Keratinocyte (primary cell): ENCODE data around the gene ATE1. TPM values are rescaled to one million over a fixed set of nuclear protein-coding genes. Genes with fewer than 3 reads are reported as not detected.

ENCODE experiments used
- DNase-seq: peaks from one replicate; pipeline ENCODE4 v3.0.0-alpha.2; 2011; ENCODE audit warnings: low read depth, missing footprints, low spot score
- FAIRE-seq: peaks from 2 replicates; lab custom pipeline; 2011; peaks lifted over from hg19 to GRCh38; lab: Jason Lieb, UNC
- H2AFZ ChIP-seq: 2 replicates; pipeline ENCODE4 v1.6.0; 2012; ENCODE audit warnings: low read length, control low read depth, inconsistent platforms; ENCODE audit not compliant: control insufficient read depth
- H3K27ac ChIP-seq: 2 replicates; pipeline ENCODE4 v1.5.1; 2011; ENCODE audit warnings: low read length; ENCODE audit not compliant: control insufficient read depth, insufficient read depth
- H3K27me3 ChIP-seq: 3 replicates; pipeline ENCODE4 v1.6.0; 2011; ENCODE audit warnings: low read length; ENCODE audit not compliant: control insufficient read depth, insufficient read depth; ENCODE audit errors: extremely low read depth
- H3K36me3 ChIP-seq, 2 experiments: 2 replicates in 1 of 2; 3 replicates in 1 of 2; pipeline ENCODE4 v1.5.1; 2011; ENCODE audit warnings: low read length in 2 of 2, mild to moderate bottlenecking in 1 of 2; ENCODE audit not compliant: control insufficient read depth in 2 of 2, insufficient read depth in 2 of 2; ENCODE audit errors: extremely low read depth in 1 of 2
- H3K4me1 ChIP-seq: 3 replicates; pipeline ENCODE4 v1.5.1; 2011; ENCODE audit warnings: low read length; ENCODE audit not compliant: control insufficient read depth, insufficient read depth; ENCODE audit errors: extremely low read depth
- H3K4me2 ChIP-seq: 3 replicates; pipeline ENCODE4 v1.6.0; 2011; ENCODE audit warnings: low read depth, low read length; ENCODE audit not compliant: control insufficient read depth, insufficient read depth; ENCODE audit errors: extremely low read depth
- H3K4me3 ChIP-seq, 3 experiments: fragments of 200-600 bp in 1 of 3; sonication (generic) in 1 of 3; 2 replicates in 2 of 3; 3 replicates in 1 of 3; pipeline ENCODE4 v1.5.1; 2011 to 2016; ENCODE audit warnings: low read length in 3 of 3, mild to moderate bottlenecking in 3 of 3, control low read depth in 2 of 3, inconsistent platforms in 1 of 3, low read depth in 1 of 3, mixed read lengths in 1 of 3, mixed run types in 1 of 3, moderate library complexity in 1 of 3; ENCODE audit not compliant: control insufficient read depth in 2 of 3, insufficient read depth in 2 of 3; ENCODE audit errors: extremely low read depth in 1 of 3
- H3K79me2 ChIP-seq: 2 replicates; pipeline ENCODE4 v1.6.0; 2012; ENCODE audit warnings: low read length; ENCODE audit not compliant: control insufficient read depth, insufficient read depth
- H3K9ac ChIP-seq: 3 replicates; pipeline ENCODE4 v1.6.0; 2011; ENCODE audit warnings: low read length; ENCODE audit not compliant: control insufficient read depth, insufficient read depth; ENCODE audit errors: extremely low read depth
- H3K9me1 ChIP-seq: 3 replicates; pipeline ENCODE4 v1.6.0; 2011; ENCODE audit warnings: low read length; ENCODE audit not compliant: control insufficient read depth, insufficient read depth; ENCODE audit errors: extremely low read depth
- H3K9me3 ChIP-seq: 2 replicates; pipeline ENCODE4 v1.5.1; 2012; ENCODE audit warnings: low read depth, low read length; ENCODE audit not compliant: control insufficient read depth
- H4K20me1 ChIP-seq: 3 replicates; pipeline ENCODE4 v1.6.0; 2011; ENCODE audit warnings: low read length; ENCODE audit not compliant: control insufficient read depth, insufficient read depth; ENCODE audit errors: extremely low read depth
- EZH2 ChIP-seq: IDR thresholded peaks from one replicate; pipeline ENCODE4 v1.6.1; 2012; ENCODE audit warnings: inconsistent platforms, mild to moderate bottlenecking, low read length, moderate library complexity
- dilution Hi-C: fragments of 300-500 bp; cut with MboI; formaldehyde crosslinking; loops from one replicate; pipeline ENCODE4 v1.7.0; 2020; ENCODE audit warnings: low sequenced_read_pairs; ENCODE audit not compliant: extremely low pct_ligation_motif_present
- polyA plus RNA-seq, 5 experiments: library from polyadenylated mRNA; depleted of rRNA in 3 of 5; stranded (reverse) in 3 of 5; stranded (forward) in 1 of 5; unstranded in 1 of 5; fragments of >200 nt; gene quantifications; 1 replicate in 1 of 5; 2 replicates in 3 of 5; 3 replicates in 1 of 5; pipeline versions ENCODE4 v1.2.1 to v1.2.3, GENCODE V29; 2011 to 2012; ENCODE audit warnings: missing spikeins in 2 of 5, low read depth in 1 of 5, low replicate concordance in 1 of 5
- TF ChIP-seq, protein P1 (sequence below), 3 experiments: IDR thresholded peaks in 1 of 3; conservative IDR thresholded peaks in 1 of 3; optimal IDR thresholded peaks in 1 of 3; 2 replicates in 2 of 3; 3 replicates in 1 of 3; pipeline versions ENCODE3 to v1.5.1; 2011; ENCODE audit warnings: low read length in 3 of 3, mild to moderate bottlenecking in 3 of 3, moderate library complexity in 2 of 3, control low read depth in 1 of 3, inconsistent platforms in 1 of 3; ENCODE audit not compliant: insufficient read depth in 2 of 3; ENCODE audit errors: extremely low read depth in 1 of 3

ATE1 gene
- polyA plus RNA-seq, 1 donor (not counting 4 experiments of a cell fraction or from before 2014, with no cell fraction given), result 14.9 TPM

DNA sequence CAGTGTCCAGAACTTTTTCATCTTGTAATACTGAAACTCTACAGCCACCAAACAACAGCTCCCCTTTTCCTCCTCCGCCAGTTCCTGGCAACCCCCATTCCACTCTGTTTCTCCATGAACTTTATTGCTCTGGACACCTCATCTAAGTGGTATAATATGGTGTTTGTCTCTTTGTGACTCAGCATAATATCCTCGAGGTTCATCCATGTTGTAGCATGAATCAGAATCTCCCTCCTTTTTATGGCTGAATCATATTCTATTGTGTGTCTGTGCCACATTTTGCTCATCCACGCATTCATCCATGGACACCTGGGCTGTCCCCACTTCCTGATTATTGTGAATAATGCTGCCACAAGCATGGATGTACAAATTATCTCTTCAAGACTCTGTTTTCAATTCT lies 205.2 kb downstream of the ATE1 start:
- H3K79me2 ChIP-seq, result no peaks in the 10 kb centered on the region
- dilution Hi-C loops, result no loop called here
- peak overlapping the region; percentile 61 for H3K27ac ChIP-seq
- H3K4me3 ChIP-seq, result no peak overlapping the region
- DNase-seq (peak; percentile 57), FAIRE-seq (peak; percentile 95)
- peak overlapping the region; percentile 82 for H2AFZ ChIP-seq
- no peaks in the 10 kb centered on the region for H4K20me1 ChIP-seq
- TF ChIP-seq, protein P1, sequence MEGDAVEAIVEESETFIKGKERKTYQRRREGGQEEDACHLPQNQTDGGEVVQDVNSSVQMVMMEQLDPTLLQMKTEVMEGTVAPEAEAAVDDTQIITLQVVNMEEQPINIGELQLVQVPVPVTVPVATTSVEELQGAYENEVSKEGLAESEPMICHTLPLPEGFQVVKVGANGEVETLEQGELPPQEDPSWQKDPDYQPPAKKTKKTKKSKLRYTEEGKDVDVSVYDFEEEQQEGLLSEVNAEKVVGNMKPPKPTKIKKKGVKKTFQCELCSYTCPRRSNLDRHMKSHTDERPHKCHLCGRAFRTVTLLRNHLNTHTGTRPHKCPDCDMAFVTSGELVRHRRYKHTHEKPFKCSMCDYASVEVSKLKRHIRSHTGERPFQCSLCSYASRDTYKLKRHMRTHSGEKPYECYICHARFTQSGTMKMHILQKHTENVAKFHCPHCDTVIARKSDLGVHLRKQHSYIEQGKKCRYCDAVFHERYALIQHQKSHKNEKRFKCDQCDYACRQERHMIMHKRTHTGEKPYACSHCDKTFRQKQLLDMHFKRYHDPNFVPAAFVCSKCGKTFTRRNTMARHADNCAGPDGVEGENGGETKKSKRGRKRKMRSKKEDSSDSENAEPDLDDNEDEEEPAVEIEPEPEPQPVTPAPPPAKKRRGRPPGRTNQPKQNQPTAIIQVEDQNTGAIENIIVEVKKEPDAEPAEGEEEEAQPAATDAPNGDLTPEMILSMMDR (optimal IDR thresholded peaks at IDR 0.05 in 1 of 3, IDR thresholded peaks at IDR 0.05 in 1 of 3, conservative IDR thresholded peaks at IDR 0.05 in 1 of 3; ENCODE audit: extremely low read depth in 1 of 3, insufficient read depth in 2 of 3, low read length in 3 of 3), result no peak
- no peak for TF ChIP-seq EZH2
- H3K9ac ChIP-seq, result no peak overlapping the region
- peak overlapping the region; percentile 41 for H3K4me2 ChIP-seq
- H3K9me1 ChIP-seq, result no peaks in the 10 kb centered on the region
- no peaks in the 10 kb centered on the region for H3K9me3 ChIP-seq
- peaks cover 9% of the 10 kb centered on the region for H3K4me1 ChIP-seq
- H3K36me3 ChIP-seq, result no peaks in the 10 kb centered on the region
- H3K27me3 ChIP-seq, result no peaks in the 10 kb centered on the region

DNA sequence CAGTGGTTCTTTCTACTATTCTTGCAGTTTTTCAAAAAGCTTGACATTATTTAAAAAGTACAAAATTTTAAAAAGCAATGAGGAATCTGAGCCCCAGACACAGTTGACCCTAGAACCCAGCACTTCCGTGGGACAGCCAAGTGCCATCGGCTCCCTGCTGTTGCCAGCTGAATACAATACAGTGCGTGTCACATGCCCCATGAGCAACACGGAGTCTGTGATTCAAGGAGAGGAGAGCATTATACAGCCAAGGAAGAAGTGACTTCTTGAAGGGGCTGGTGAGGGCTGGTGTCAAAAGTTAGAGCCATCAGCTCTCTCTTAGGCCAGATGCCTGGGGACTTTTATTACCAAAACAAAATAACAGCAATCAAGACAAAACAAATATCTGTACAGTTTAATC lies 206.6 kb downstream of the ATE1 start:
- Histone ChIP-seq H3K9me1 (no peaks in the 10 kb centered on the region), H4K20me1 (no peaks in the 10 kb centered on the region), H3K27me3 (no peaks in the 10 kb centered on the region), H3K9me3 (no peaks in the 10 kb centered on the region), H3K27ac (no peak overlapping the region), H3K36me3 (no peaks in the 10 kb centered on the region), H3K4me2 (no peak overlapping the region), H3K4me1 (peaks cover 9% of the 10 kb centered on the region), H3K9ac (no peak overlapping the region), H3K79me2 (no peaks in the 10 kb centered on the region), H2AFZ (no peak overlapping the region), H3K4me3 (no peak overlapping the region)
- TF ChIP-seq EZH2, result no peak
- TF ChIP-seq, protein P1 (optimal IDR thresholded peaks at IDR 0.05 in 1 of 3, IDR thresholded peaks at IDR 0.05 in 1 of 3, conservative IDR thresholded peaks at IDR 0.05 in 1 of 3; ENCODE audit: extremely low read depth in 1 of 3, insufficient read depth in 2 of 3, low read length in 3 of 3), result no peak
- DNase-seq (no peak), FAIRE-seq (no peak)
- dilution Hi-C loops, result no loop called here
